ENCODE results near the gene FAM20A. TPM values are rescaled to one million over a fixed set of nuclear protein-coding genes. Genes with fewer than 3 reads are reported as not detected.

FAM20A gene
- total RNA-seq (10 to 100 TPM in 3 of 9 donors, 1 to 10 TPM in 6; 5.1 to 37.9 (median 8.8) TPM), polyA plus RNA-seq (10 to 100 TPM in 1 of 2 donors, 1 to 10 TPM in 1; 2.6 to 10.9 TPM)
- long read RNA-seq, donor 1, transcript FAM20A-205 (11 exons, 2,955 nt): major isoform, 8 of 17 reads
- long read RNA-seq, donor 1, partial matches to known transcripts: 3 of 17 reads
- long read RNA-seq, donor 1, other reads (novel, unspliced or antisense): 6 of 17 reads
- long read RNA-seq, donor 2, partial matches to known transcripts: 2 of 13 reads
- long read RNA-seq, donor 2, other reads (novel, unspliced or antisense): 7 of 13 reads
- long read RNA-seq, donor 3, transcript FAM20A-205 (11 exons, 2,955 nt): major isoform, 6 of 11 reads
- long read RNA-seq, donor 3, partial matches to known transcripts: 1 of 11 reads
- long read RNA-seq, donor 3, other reads (novel, unspliced or antisense): 3 of 11 reads

GRCh38 chr17:68600931-68601564 is at the start of gene FAM20A:
TSS of gene FAM20A (minus strand) at chr17:68601367. CDS start at chr17:68600666, 701 bp downstream.
- Histone ChIP-seq H3K4me1 (peaks cover 0 to 54% (median 14%) of the 10 kb centered on the region in 12 donors), H3K9me3 (no peaks in the 10 kb centered on the region), H3K27ac (peak within 1 kb of the TSS; percentile 72 to 98 (median 76)), H3K36me3 (no peaks in the 10 kb centered on the region), H3K4me3 (peak within 1 kb of the TSS; percentile 64 to 97 (median 76)), H3K27me3 (peaks cover 0 to 15% (median 0%) of the 10 kb centered on the region in 9 donors)
- ATAC-seq (peak; percentile 10 to 62 (median 46)), DNase-seq (peak; percentile 53 to 83 (median 69))
- intact Hi-C loops (cut with DNase I): loop anchor here in 4 of 10 donors (2.0 to 10.0 kb wide), 5 partner anchors 134 to 156 kb away; no protein-coding TSS in a partner anchor
- TF ChIP-seq POLR2A (IDR thresholded peaks at IDR 0.05) (peak in 1 of 2 donors; percentile 41), CTCF (IDR thresholded peaks at IDR 0.05) (no peak)
- 2 to 7% (median 4%) methylated on average over 19 to 69 of the region's 69 CpGs for WGBS, 4 donors

- no peaks in the 10 kb centered on the region for H3K4me1 ChIP-seq
- TF ChIP-seq CTCF (IDR thresholded peaks at IDR 0.05) (no peak), POLR2A (IDR thresholded peaks at IDR 0.05) (no peak)
- no peak overlapping the region for H3K4me3 ChIP-seq
- H3K9me3 ChIP-seq: peaks cover 0 to 6% (median 0%) of the 10 kb centered on the region in 12 donors
- H3K27ac ChIP-seq: no peak overlapping the region
- intact Hi-C loops (cut with DNase I): no loop called here
- no peaks in the 10 kb centered on the region for H3K36me3 ChIP-seq
- 85 to 92% (median 88%) methylated on average over 3 of the region's 3 CpGs for WGBS, 4 donors
- H3K27me3 ChIP-seq: no peaks in the 10 kb centered on the region
- DNase-seq (no peak), ATAC-seq (no peak)
Observed at GRCh38 chr17:68649324-68649723, 48.2 kb upstream of the FAM20A start.

- WGBS, 4 donors: 89 to 94% (median 92%) methylated on average over 11 of the region's 11 CpGs
- intact Hi-C loops (cut with DNase I): no loop called here
- DNase-seq: no peak
Observed at GRCh38 chr17:68646626-68647526, 45.7 kb upstream of the FAM20A start.

More at GRCh38 chr17:68646626-68647526, 45.7 kb upstream of the FAM20A start:
- Histone ChIP-seq H3K4me1 (no peaks in the 10 kb centered on the region), H3K9me3 (peaks cover 0 to 6% (median 0%) of the 10 kb centered on the region in 12 donors), H3K27me3 (no peaks in the 10 kb centered on the region), H3K36me3 (no peaks in the 10 kb centered on the region), H3K27ac (no peak overlapping the region), H3K4me3 (no peak overlapping the region)
- TF ChIP-seq CTCF (IDR thresholded peaks at IDR 0.05) (no peak), POLR2A (IDR thresholded peaks at IDR 0.05) (no peak)
- ATAC-seq: no peak

Measured in heart left ventricle (tissue), 16 donors.